NCI-H2227 treated with DMSO at 0.1 percent for 48 hours (cell line): ENCODE data around the gene CCDC12.

ENCODE experiments used
- DNase-seq: peaks from one replicate; lab custom pipeline; 2025; lab: John Stamatoyannopoulos, UW

Gene CCDC12

GRCh38 chr3:46936733-46937250 lies 39.8 kb downstream of the CCDC12 start:
- DNase-seq = no peak

GRCh38 chr3:46935989-46936558 lies 40.5 kb downstream of the CCDC12 start:
- DNase-seq = no peak

- DNase-seq = no peak
Measured at GRCh38 chr3:46935168-46935858, 41.2 kb downstream of the CCDC12 start.

- no peak for DNase-seq
Measured at GRCh38 chr3:46934498-46935167, 41.9 kb downstream of the CCDC12 start.

GRCh38 chr3:46934072-46934471 lies 42.5 kb downstream of the CCDC12 start:
- DNase-seq = no peak

GRCh38 chr3:46933261-46933660 lies 43.3 kb downstream of the CCDC12 start:
- DNase-seq = no peak

- no peak for DNase-seq
Measured at GRCh38 chr3:46932455-46933225, 43.9 kb downstream of the CCDC12 start.

- DNase-seq = peak; percentile 17
Measured at GRCh38 chr3:46931631-46932331, 44.8 kb downstream of the CCDC12 start.

GRCh38 chr3:46930945-46931403 lies 45.6 kb downstream of the CCDC12 start:
- no peak for DNase-seq

GRCh38 chr3:46930166-46930944 lies 46.2 kb downstream of the CCDC12 start:
- no peak for DNase-seq

- DNase-seq = no peak
Measured at GRCh38 chr3:46929324-46929723, 47.2 kb downstream of the CCDC12 start.

GRCh38 chr3:46928282-46928681 lies 48.3 kb downstream of the CCDC12 start:
- DNase-seq = no peak

- DNase-seq = no peak
Measured at GRCh38 chr3:46927718-46928073, 48.8 kb downstream of the CCDC12 start.

GRCh38 chr3:46926871-46927717 lies 49.5 kb downstream of the CCDC12 start:
- no peak for DNase-seq

- DNase-seq = no peak
Measured at GRCh38 chr3:46926447-46926846, 50.1 kb downstream of the CCDC12 start.

GRCh38 chr3:46926039-46926438 lies 50.5 kb downstream of the CCDC12 start:
- no peak for DNase-seq

GRCh38 chr3:46925585-46925934 lies 51.0 kb downstream of the CCDC12 start:
- DNase-seq = no peak

- no peak for DNase-seq
Measured at GRCh38 chr3:46924921-46925584, 51.5 kb downstream of the CCDC12 start.

- DNase-seq = no peak
Measured at GRCh38 chr3:46923559-46924350, 52.8 kb downstream of the CCDC12 start.
